Duodenal mucosa (tissue), 2 donors: ENCODE measurements around the gene GADL1.

Source experiments
- H3K27ac ChIP-seq: one replicate; pipeline ENCODE4 v1.7.0; 2013; ENCODE audit warnings: low read depth, low read length
- H3K27me3 ChIP-seq, 2 donors: one replicate each; pipeline ENCODE4 v1.7.0; 2013; ENCODE audit warnings: low read length in 2 of 2, control low read depth in 1 of 2; ENCODE audit not compliant: insufficient read depth in 2 of 2, control insufficient read depth in 1 of 2
- H3K36me3 ChIP-seq, 2 donors: one replicate each; pipeline ENCODE4 v1.7.0; 2013; ENCODE audit warnings: low read length in 2 of 2, control low read depth in 1 of 2; ENCODE audit not compliant: insufficient read depth in 2 of 2, control insufficient read depth in 1 of 2
- H3K4me1 ChIP-seq, 2 donors: one replicate each; pipeline ENCODE4 v1.7.0; 2013; ENCODE audit warnings: low read length in 2 of 2, control low read depth in 1 of 2; ENCODE audit not compliant: insufficient read depth in 2 of 2, control insufficient read depth in 1 of 2
- H3K4me3 ChIP-seq, 2 donors: one replicate each; pipeline ENCODE4 v1.7.0; 2013; ENCODE audit warnings: low read length in 2 of 2, low read depth in 1 of 2
- H3K9ac ChIP-seq, 2 donors: one replicate each; pipeline ENCODE4 v1.7.0; 2013; ENCODE audit warnings: low read length in 2 of 2, low read depth in 1 of 2
- H3K9me3 ChIP-seq, 2 donors: one replicate each; pipeline ENCODE4 v1.7.0; 2013; ENCODE audit warnings: low read length in 2 of 2, control low read depth in 1 of 2; ENCODE audit not compliant: control insufficient read depth in 1 of 2

GADL1 gene

GRCh38 chr3:30894521-30895251, at the start of gene GADL1:
GADL1 (minus strand) TSS chr3:30894661; CDS start chr3:30894614, 47 bp downstream.
- no peaks in the 10 kb centered on the region for H3K36me3 ChIP-seq
- H3K27me3 ChIP-seq, result peaks cover 17 to 35% of the 10 kb centered on the region in 2 donors
- H3K27ac ChIP-seq, result no peak within 1 kb of the TSS
- H3K9me3 ChIP-seq, result no peaks in the 10 kb centered on the region
- H3K4me1 ChIP-seq, result no peaks in the 10 kb centered on the region
- peak within 1 kb of the TSS; percentile 48 to 55 for H3K4me3 ChIP-seq
- no peak within 1 kb of the TSS for H3K9ac ChIP-seq

GRCh38 chr3:30944124-30944523, 49.7 kb upstream of the GADL1 start:
- no peak overlapping the region for H3K27ac ChIP-seq
- H3K4me1 ChIP-seq, result no peaks in the 10 kb centered on the region
- no peaks in the 10 kb centered on the region for H3K36me3 ChIP-seq
- H3K9me3 ChIP-seq, result no peaks in the 10 kb centered on the region
- no peaks in the 10 kb centered on the region for H3K27me3 ChIP-seq
- no peak overlapping the region for H3K9ac ChIP-seq
- no peak overlapping the region for H3K4me3 ChIP-seq

GRCh38 chr3:30943206-30943605, 48.7 kb upstream of the GADL1 start:
- H3K27ac ChIP-seq, result no peak overlapping the region
- H3K4me1 ChIP-seq, result no peaks in the 10 kb centered on the region
- no peak overlapping the region for H3K4me3 ChIP-seq
- H3K36me3 ChIP-seq, result no peaks in the 10 kb centered on the region
- no peaks in the 10 kb centered on the region for H3K27me3 ChIP-seq
- no peaks in the 10 kb centered on the region for H3K9me3 ChIP-seq
- no peak overlapping the region for H3K9ac ChIP-seq

GRCh38 chr3:30941342-30941741, 46.9 kb upstream of the GADL1 start:
- H3K27me3 ChIP-seq, result no peaks in the 10 kb centered on the region
- H3K4me3 ChIP-seq, result no peak overlapping the region
- H3K9me3 ChIP-seq, result no peaks in the 10 kb centered on the region
- no peaks in the 10 kb centered on the region for H3K36me3 ChIP-seq
- no peak overlapping the region for H3K27ac ChIP-seq
- no peaks in the 10 kb centered on the region for H3K4me1 ChIP-seq
- H3K9ac ChIP-seq, result no peak overlapping the region

- Histone ChIP-seq H3K36me3 (no peaks in the 10 kb centered on the region), H3K4me1 (no peaks in the 10 kb centered on the region), H3K27ac (no peak overlapping the region), H3K27me3 (no peaks in the 10 kb centered on the region), H3K9me3 (no peaks in the 10 kb centered on the region), H3K9ac (no peak overlapping the region), H3K4me3 (no peak overlapping the region)
Measured at GRCh38 chr3:30940740-30941139, 46.3 kb upstream of the GADL1 start.

GRCh38 chr3:30934208-30934550, 39.7 kb upstream of the GADL1 start:
- Histone ChIP-seq H3K9ac (no peak overlapping the region), H3K27ac (no peak overlapping the region), H3K27me3 (no peaks in the 10 kb centered on the region), H3K4me3 (no peak overlapping the region), H3K36me3 (no peaks in the 10 kb centered on the region), H3K9me3 (no peaks in the 10 kb centered on the region), H3K4me1 (no peaks in the 10 kb centered on the region)

GRCh38 chr3:30933478-30934207, 39.2 kb upstream of the GADL1 start:
- Histone ChIP-seq H3K27me3 (no peaks in the 10 kb centered on the region), H3K9me3 (no peaks in the 10 kb centered on the region), H3K36me3 (no peaks in the 10 kb centered on the region), H3K9ac (no peak overlapping the region), H3K27ac (no peak overlapping the region), H3K4me3 (no peak overlapping the region), H3K4me1 (no peaks in the 10 kb centered on the region)

GRCh38 chr3:30932513-30933098, 38.1 kb upstream of the GADL1 start:
- Histone ChIP-seq H3K27me3 (no peaks in the 10 kb centered on the region), H3K27ac (no peak overlapping the region), H3K9ac (no peak overlapping the region), H3K36me3 (no peaks in the 10 kb centered on the region), H3K9me3 (no peaks in the 10 kb centered on the region), H3K4me3 (no peak overlapping the region), H3K4me1 (no peaks in the 10 kb centered on the region)

- Histone ChIP-seq H3K4me1 (no peaks in the 10 kb centered on the region), H3K36me3 (no peaks in the 10 kb centered on the region), H3K4me3 (no peak overlapping the region), H3K9me3 (no peaks in the 10 kb centered on the region), H3K27ac (no peak overlapping the region), H3K27me3 (no peaks in the 10 kb centered on the region), H3K9ac (no peak overlapping the region)
Measured at GRCh38 chr3:30924763-30925162, 30.3 kb upstream of the GADL1 start.

- Histone ChIP-seq H3K4me1 (no peaks in the 10 kb centered on the region), H3K9me3 (no peaks in the 10 kb centered on the region), H3K9ac (no peak overlapping the region), H3K27me3 (no peaks in the 10 kb centered on the region), H3K4me3 (no peak overlapping the region), H3K36me3 (no peaks in the 10 kb centered on the region), H3K27ac (no peak overlapping the region)
Measured at GRCh38 chr3:30919564-30919963, 25.1 kb upstream of the GADL1 start.
